Motor neuron (in vitro differentiated cells): ENCODE data around the gene SHANK3. TPM values are rescaled to one million over a fixed set of nuclear protein-coding genes. Genes with fewer than 3 reads are reported as not detected.

Source experiments
- ATAC-seq, 8 experiments: fragments of 200-7000 bp; cut with Tn5 transposase; replicated peaks in 6 of 8; 2 replicates each; pipeline ENCODE4 v1.8.0; 2021; ENCODE audit warnings: mild to moderate bottlenecking in 8 of 8, moderate library complexity in 8 of 8
- H3K27ac ChIP-seq, 2 donors: fragments of 250-450 bp; sonication (Bioruptor Pico); 2 replicates each; pipeline ENCODE4 v1.9.0; 2021; ENCODE audit warnings: antibody characterized with exemption in 2 of 2, mild to moderate bottlenecking in 2 of 2, moderate library complexity in 1 of 2
- H3K4me1 ChIP-seq, 2 donors: fragments of 250-450 bp; sonication (Bioruptor Pico); replicated peaks in 1 of 2; 2 replicates each; pipeline ENCODE4 v1.6.1; 2021; ENCODE audit warnings: antibody characterized with exemption in 2 of 2, mild to moderate bottlenecking in 2 of 2, moderate library complexity in 1 of 2
- H3K4me3 ChIP-seq, 5 donors: fragments of 250-450 bp; sonication (Bioruptor Pico); 2 replicates each; pipeline ENCODE4 v1.9.0; 2021; ENCODE audit warnings: antibody characterized with exemption in 5 of 5, mild to moderate bottlenecking in 5 of 5, moderate library complexity in 4 of 5
- WGBS, 10 experiments: fragments of 450-650 bp; shearing (Covaris generic); methylation state at CpG; one replicate each; pipeline ENCODE4 v1.0.0; 2022; 5-methylcytosine and 5-hydroxymethylcytosine counted together
- in situ Hi-C, 9 experiments: fragments of 400-800 bp; cut with MboI; loops; one replicate each; pipeline ENCODE4 v1.15.0; 2021; ENCODE audit warnings: low sequenced_read_pairs in 9 of 9, low pct_unique_long_range_greater_than_20kb in 2 of 9; ENCODE audit not compliant: unreplicated experiment in 9 of 9
- total RNA-seq, 8 experiments: library from RNA; unstranded; fragments of 300-600 nt; gene quantifications; 2 replicates each; pipeline versions ENCODE4 v1.2.3 to v1.2.4, GENCODE V29; 2022

SHANK3 gene
- total RNA-seq, 8 experiments from 2014 or later = 0.41 to 7.8 (median 5.2) TPM

GRCh38 chr22:50693462-50693861 is 20.8 kb downstream of the SHANK3 start:
- Histone ChIP-seq H3K4me3 (no peak overlapping the region), H3K27ac (no peak overlapping the region), H3K4me1 (peaks cover 4 to 12% of the 10 kb centered on the region in 2 donors)
- ATAC-seq = no peak
- in situ Hi-C loops = no loop called here
- WGBS, 10 experiments = 43 to 100% (median 85%) methylated on average over 2 to 6 of the region's 6 CpGs

- H3K27ac ChIP-seq = no peak overlapping the region
- 0 to 88% (median 66%) methylated on average over 1 to 3 of the region's 3 CpGs; no CpG with 5 or more reads in 1 of the 10 experiments for WGBS, 10 experiments
- in situ Hi-C loops = no loop called here
- H3K4me3 ChIP-seq = no peak overlapping the region
- ATAC-seq = no peak
- H3K4me1 ChIP-seq = peaks cover 9 to 16% of the 10 kb centered on the region in 2 donors
Observed at GRCh38 chr22:50694099-50694605, 21.5 kb downstream of the SHANK3 start.

- in situ Hi-C loops = no loop called here
- H3K4me3 ChIP-seq = no peak overlapping the region
- peaks cover 10 to 16% of the 10 kb centered on the region in 2 donors for H3K4me1 ChIP-seq
- no peak for ATAC-seq
- 59 to 100% (median 60%) methylated on average over 1 to 10 of the region's 18 CpGs; no CpG with 5 or more reads in 6 of the 10 experiments for WGBS, 10 experiments
- no peak overlapping the region for H3K27ac ChIP-seq
Observed at GRCh38 chr22:50694766-50695420, 22.3 kb downstream of the SHANK3 start.

GRCh38 chr22:50695421-50696250 is 23.0 kb downstream of the SHANK3 start:
- no peak overlapping the region for H3K4me3 ChIP-seq
- 66 to 100% (median 95%) methylated on average over 2 to 8 of the region's 18 CpGs; no CpG with 5 or more reads in 3 of the 10 experiments for WGBS, 10 experiments
- H3K4me1 ChIP-seq = peaks cover 10 to 22% of the 10 kb centered on the region in 2 donors
- ATAC-seq = no peak
- in situ Hi-C loops = no loop called here
- H3K27ac ChIP-seq = no peak overlapping the region

- Histone ChIP-seq H3K27ac (no peak overlapping the region), H3K4me1 (peaks cover 10 to 22% of the 10 kb centered on the region in 2 donors), H3K4me3 (no peak overlapping the region)
- no peak for ATAC-seq
- WGBS, 10 experiments = 19 to 96% (median 62%) methylated on average over 2 to 10 of the region's 21 CpGs; no CpG with 5 or more reads in 5 of the 10 experiments
- in situ Hi-C loops = no loop called here
Observed at GRCh38 chr22:50696251-50696798, 23.7 kb downstream of the SHANK3 start.

GRCh38 chr22:50696799-50697561 is 24.4 kb downstream of the SHANK3 start:
- in situ Hi-C loops = no loop called here
- peaks cover 10 to 22% of the 10 kb centered on the region in 2 donors for H3K4me1 ChIP-seq
- peak overlapping the region; percentile 61 to 81 (median 74) for H3K4me3 ChIP-seq
- WGBS, 10 experiments = 0 to 24% methylated on average over 3 to 9 of the region's 58 CpGs; no CpG with 5 or more reads in 8 of the 10 experiments
- no peak overlapping the region for H3K27ac ChIP-seq
- peak; percentile 66 to 83 (median 74) for ATAC-seq

- in situ Hi-C loops = no loop called here
- peak; percentile 5 to 27 (median 10) for ATAC-seq
- Histone ChIP-seq H3K27ac (no peak overlapping the region), H3K4me3 (peak overlapping the region; percentile 61 to 81 (median 74)), H3K4me1 (peaks cover 12 to 22% of the 10 kb centered on the region in 2 donors)
- WGBS, 10 experiments = 0 to 40% (median 30%) methylated on average over 1 to 2 of the region's 54 CpGs; no CpG with 5 or more reads in 7 of the 10 experiments
Observed at GRCh38 chr22:50697667-50698506, 25.3 kb downstream of the SHANK3 start.

- H3K27ac ChIP-seq = no peak overlapping the region
- peak in 1 of 8 experiments; percentile 11 for ATAC-seq
Observed at GRCh38 chr22:50698546-50698945, 25.9 kb downstream of the SHANK3 start.

DNA sequence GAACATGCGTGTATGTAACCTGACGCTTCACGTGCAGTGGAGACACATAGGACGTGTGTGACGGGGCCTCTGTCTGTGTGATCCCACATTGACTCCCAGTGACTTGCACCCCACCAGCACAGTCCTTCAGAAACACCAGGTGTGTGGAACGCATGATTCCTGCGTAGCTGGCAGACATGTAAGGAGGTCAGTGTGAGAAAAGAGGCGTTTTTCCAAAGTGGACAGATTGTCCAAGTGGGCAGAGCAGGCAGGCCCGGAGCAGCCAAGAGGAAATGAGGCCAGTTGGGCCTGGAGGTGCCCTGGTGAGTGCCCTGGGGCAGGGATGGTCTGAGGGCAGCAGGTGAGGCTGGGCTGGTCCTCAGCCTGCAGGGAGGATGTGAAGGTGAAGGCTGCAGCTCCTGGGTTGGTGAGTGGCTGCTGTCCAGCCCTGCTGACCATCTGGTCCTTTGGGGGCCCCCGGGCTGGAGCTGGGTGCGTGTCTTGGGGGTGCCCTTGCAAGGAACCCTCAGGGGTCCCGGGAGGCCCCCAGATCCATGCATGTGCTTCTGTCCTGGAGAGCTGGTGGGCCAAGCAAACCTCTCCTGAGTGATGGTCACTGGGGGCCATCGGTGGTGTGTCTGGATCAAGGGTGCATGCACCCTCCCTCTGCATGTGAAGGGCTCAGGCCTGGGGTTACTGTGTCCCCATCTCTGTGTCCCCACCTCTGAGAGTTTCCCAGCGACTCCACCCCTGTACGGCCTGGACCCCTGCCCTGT is 26.6 kb downstream of the SHANK3 start:
- in situ Hi-C loops = no loop called here
- H3K27ac ChIP-seq = no peak overlapping the region
- no peak overlapping the region for H3K4me3 ChIP-seq
- peaks cover 20 to 24% of the 10 kb centered on the region in 2 donors for H3K4me1 ChIP-seq
- no peak for ATAC-seq
- 70 to 100% (median 88%) methylated on average over 2 to 3 of the region's 15 CpGs; no CpG with 5 or more reads in 5 of the 10 experiments for WGBS, 10 experiments

More at GRCh38 chr22:50698546-50698945, 25.9 kb downstream of the SHANK3 start:
- in situ Hi-C loops = no loop called here
- WGBS, 10 experiments = 47% methylated on average over 3 of the region's 12 CpGs; no CpG with 5 or more reads in 9 of the 10 experiments
- Histone ChIP-seq H3K4me1 (peaks cover 13 to 22% of the 10 kb centered on the region in 2 donors), H3K4me3 (peak overlapping the region in 2 of 5 donors; percentile 3 to 64)

DNA sequence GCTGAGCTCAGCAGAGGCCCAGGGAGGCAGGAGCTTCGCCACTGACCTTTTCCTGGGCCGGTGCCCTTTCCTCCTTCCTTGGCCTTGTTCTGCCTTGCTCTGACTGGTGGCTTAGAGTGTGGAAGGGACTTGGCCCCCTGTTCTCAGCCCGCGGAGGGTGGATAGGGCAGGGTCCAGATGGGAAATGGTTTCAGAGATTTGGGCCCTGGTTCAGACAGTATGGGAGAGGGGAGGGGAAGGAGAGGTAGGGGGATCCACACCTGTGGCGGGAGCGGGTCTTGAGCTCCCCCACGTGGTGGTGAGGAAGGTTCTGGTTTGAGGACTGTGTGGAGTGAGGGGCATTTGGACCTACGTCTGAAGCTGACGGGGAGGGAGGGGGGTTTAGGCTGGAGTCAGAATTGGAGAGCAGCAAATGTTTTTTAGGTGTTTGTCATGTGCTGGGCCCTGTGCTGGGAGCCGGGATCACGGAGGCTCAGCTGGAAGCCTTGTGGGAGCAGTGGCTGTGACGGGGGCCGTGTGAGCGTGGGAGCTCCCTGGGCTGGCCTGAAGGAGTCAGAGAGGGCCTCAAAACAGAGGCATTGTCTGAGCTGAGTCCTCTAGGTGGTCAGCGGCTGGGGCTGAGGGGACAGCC is 27.2 kb downstream of the SHANK3 start:
- no peak overlapping the region for H3K4me3 ChIP-seq
- peaks cover 27 to 30% of the 10 kb centered on the region in 2 donors for H3K4me1 ChIP-seq
- WGBS, 10 experiments = 65 to 93% (median 88%) methylated on average over 3 to 4 of the region's 15 CpGs; no CpG with 5 or more reads in 7 of the 10 experiments
- in situ Hi-C loops = no loop called here
- H3K27ac ChIP-seq = no peak overlapping the region
- ATAC-seq = peak in 3 of 8 experiments; percentile 2 to 43 (median 3)
